ENCODE results near the gene SEMA7A.
A peak's percentile ranks its signal among the peaks of the same experiment; 100 is the strongest.

SEMA7A gene

DNA sequence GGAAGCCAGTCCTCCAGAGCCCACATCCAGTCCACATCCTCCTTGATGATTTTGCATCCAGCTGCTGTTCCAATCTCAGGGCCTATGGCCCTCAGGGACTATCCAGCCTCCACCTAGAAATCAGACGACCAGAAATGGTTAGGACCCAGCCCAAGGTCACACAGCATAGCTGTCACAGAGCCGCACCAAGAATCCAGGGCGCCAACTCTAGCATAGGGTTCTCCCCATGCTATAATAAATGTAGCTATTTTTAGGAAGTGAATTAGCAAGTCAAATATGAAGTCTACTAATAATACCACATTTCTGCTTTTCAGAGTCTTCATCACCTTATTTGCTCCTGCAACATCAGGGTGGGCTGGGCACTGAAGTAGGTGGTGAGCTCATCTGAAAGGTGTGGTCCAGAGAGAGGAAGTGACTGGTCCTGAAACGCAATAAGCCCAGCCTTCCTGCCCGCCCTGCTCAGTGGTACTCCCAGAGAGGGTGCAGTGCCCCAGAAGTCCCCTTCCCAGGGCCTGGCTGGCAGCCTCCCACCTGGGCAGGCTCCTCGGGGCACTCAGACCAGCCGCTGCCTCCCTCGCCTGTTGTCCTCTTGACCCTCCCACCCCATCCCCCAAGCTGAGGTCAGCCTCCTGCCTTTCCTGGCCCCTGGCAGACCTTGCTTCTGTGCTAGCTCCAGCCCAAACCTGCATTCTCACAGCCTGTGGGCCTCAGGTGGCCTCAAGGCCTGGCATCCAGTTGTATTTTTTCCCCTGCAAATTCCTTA is 48.7 kb downstream of the SEMA7A start:
- DNase-seq = peak; percentile 79

DNA sequence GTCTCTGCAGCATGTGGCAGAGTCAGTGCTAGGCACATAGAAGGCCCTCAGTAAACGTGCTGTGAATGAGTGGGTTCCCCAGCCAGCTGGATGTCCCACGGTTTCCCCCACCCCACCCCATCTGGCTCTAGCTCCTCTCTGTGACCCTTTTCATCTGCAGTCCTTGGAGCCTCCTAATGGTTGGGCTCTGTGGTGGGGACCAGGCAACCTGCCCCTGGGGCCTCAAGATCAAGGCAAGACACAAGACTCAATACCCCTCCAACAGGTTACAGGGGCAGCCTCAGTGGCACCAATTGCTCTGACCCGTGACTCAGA is 49.2 kb downstream of the SEMA7A start:
- DNase-seq = no peak

DNA sequence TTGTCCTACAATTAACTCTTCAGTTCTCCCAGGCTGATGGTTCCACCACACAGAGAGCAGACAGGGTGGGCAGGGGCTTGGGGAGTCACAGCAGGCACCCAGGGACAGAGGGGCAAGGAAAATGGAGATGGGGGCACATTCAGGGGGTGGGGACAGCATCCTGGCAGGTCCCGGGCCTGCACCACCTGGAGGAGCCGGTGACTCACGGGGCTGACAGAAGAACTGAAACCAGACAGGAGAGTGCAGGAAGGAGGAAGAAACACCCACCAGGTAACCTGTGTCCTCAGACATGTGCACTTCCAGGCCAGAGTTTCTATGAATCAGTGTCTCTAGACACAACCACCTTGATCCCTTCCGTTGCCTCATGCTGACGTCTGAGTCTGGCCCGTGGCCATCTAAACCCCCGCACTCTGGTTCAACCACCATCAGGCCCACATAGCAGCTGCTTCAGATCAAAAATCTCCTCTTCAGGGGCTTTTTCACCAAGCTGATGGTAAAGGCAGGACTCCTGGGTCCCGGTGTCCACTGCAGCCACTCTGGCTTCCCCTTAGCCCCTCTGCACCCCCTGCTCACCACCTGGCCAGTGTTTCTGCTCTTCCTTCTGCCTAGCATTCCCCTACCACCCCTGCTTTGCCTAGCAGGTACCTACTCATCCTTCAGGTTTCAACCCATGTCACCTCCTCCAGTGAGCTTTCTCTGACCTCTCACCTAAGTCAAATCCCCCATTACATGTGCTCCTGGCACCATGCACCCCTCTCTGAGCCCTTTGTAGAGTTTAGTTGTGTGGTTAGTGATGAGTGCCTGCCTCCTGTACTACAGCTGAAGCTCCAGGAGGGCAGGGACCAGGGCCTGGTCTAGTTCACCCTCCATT is 49.8 kb downstream of the SEMA7A start:
- peak; percentile 86 for DNase-seq

DNA sequence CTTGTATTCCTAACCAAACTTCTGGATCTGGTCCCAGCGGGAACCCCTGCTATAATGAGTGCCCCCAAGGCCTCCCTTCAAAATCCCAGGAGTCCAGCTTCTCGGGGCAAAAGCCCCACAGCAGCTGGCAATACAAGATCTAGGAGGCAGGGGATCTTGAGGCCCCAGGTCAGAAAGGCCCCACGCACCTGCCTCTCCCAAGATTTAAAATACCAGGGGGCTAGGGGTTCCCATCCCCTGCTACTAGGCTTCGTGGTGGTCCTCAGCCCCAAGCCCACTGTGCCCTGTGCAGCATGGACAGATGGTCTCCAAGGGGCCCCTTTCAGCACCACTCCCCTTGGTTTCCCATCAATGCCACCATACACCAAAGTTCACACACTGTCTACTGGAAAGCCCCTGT is 50.5 kb downstream of the SEMA7A start:
- no peak for DNase-seq

DNA sequence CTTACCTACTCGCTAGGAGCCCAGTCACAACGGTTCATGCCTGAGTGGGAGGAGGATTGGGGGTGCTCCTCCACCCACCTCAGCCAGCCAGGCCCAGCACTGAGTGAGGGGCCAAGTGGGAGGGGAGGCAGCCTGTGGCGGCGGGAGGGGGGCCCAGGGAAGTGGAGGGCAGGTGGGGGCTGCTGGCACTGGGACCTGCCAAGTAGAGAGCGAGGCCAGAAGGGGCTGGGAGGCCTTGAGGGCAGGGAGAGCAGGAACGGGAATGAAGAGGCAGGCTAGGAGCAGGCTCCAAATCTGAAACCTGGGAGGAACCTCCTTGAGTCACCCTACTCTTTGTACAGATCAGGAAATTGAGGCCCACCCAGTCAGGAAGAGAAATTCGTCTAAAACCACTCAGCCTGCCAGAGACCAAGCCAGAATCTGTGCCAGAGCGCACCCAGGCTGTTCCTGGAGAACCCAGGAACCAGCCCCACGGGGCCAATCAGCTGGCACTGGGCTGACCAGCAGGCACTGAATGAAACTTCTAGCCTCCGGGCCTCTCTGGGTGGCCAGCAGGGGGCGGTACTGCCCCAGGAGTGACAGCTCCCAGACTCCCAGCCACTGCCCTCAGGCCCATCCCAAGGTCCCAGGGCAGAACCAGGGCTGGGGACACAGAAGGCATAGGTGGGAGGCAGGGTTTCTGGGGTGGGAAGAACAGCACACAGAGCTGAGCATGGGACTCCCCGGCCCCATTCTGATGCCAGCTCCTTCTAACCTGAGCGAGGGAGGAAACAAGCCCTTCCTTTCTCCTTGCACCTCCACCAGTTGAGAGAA is 51.5 kb downstream of the SEMA7A start:
- peak; percentile 92 for DNase-seq

DNA sequence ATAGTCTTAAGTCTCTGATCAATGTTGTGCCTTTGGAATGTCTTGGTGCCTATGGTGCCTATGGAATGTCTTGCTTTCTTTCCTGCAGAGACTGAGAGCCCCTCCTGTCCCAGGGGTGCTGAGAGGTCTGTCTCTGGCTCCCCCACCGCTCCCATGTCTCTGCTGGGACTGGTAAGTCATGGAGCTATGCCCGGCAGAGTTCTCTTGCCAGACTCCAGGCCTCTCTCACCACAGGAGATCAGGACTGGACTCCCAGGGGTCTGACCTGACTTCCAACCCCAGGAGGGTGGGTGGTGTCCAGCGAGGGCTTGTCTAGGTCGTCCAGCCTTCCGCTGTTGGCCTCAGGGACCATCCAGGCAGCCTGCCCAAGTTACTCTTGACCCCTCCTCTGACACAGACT is 52.3 kb downstream of the SEMA7A start:
- no peak for DNase-seq

DNA sequence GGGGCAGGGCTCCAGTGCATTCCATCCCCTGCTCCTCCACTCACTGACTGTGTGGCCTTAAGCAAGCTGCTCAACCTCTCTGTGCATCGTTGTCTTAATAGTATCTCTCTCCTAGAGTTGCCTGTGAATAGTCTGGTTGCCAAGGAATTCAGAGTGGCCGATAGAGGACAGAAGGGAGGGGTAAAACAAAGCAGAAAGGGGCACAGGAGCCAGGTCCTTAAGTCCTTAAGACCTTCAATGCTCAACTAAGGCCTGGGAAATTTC is 52.6 kb downstream of the SEMA7A start:
- DNase-seq = no peak

DNA sequence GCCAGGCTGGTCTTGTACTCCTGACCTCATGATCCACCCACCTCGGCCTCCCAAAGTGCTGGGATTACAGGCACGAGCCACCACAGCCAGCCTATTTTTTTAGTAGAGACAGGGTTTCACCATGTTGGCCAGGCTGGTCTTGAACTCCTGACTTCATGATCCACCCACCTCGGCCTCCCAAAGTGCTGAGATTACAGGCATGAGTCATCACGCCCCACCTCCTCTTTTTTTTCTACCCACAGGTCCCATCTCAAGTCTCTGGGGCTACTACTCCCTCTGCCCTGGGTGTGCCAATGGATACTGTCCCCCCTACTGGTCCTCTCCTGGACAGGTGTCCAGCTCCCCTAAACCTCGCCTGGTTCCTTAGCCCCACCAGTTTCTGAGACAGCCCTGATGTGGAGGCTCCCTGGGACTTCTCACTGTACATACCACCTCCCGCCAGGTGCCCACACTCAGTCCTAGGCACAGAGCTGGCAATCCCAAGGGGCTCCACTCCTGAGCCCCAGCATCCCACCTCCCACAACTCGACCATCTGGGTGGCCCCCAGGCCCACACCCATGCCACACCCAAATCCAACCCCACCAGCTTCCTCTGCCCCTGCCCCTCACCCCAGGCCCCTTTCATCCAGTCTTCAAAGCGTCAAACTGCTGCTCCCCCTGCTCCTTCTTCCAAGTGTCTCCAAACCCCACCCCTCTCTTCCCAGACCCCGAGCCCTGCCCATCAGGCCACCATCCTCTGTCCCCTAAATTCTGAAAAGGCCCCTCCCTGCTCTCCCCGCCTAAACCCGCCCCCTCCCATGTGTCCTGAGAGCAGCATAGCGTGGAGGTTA is 53.2 kb downstream of the SEMA7A start:
- no peak for DNase-seq

DNA sequence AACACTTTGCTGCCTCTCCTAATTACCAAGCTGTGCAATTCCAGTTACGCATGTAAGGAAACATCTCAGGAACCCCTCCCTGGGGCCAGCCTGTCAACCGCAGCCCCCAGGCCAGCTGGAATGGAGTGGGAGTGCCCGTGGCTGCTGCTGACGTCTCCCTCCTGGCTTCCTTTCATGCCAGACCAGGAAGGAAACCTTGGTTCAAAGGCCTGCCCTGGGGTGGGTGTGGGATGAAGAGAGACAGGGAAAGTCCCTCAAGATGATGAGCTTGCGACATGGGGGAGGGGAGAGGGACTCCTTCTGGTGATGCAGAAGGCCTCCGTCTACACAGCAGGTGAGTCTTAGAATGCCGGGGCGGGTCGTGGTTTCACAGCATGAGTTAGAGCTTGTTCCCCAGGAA is 54.9 kb downstream of the SEMA7A start:
- DNase-seq = peak; percentile 86

DNA sequence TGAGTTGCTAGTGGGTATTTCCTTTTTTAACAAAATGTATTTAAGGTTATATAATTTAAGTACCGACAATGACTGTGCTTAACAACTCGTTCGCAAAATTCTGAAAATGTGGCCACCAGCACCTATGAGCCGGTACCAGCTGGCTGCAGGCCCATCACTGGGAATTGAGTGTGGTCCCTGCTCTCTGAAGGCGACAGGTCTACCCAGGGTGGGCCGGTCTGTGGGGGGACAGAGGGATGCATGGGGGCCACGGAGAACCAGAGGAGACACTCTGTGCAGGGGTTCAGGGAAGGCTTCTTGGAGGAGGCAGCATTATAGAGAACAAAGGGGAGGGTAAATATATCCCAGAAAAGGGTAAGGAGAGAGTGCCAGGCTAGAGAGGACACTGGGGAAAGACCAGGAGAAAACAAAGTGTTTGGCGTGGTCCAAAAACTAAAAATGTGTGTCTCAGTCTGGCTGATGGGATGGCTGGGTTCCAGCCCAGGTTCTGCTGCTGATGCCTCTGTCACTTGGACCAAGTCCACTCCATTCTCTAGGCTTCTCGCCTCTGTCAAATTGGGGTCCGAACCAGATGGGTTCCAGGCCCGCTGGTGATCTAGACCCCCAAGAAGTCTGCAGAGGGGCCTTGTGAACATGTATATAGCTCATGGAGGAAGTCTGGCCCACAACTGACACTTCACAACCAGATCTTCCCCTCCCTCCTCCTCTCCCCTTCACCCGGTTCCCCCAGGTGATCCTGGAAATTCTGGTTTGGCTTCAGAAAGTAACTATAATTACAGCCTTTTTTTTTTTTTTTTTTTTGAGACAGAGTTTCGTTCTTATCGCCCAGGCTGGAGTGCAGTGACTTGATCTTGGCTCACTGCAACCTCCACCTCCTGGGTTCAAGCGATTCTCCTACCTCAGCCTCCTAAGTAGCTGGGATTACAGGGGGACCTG is 55.7 kb downstream of the SEMA7A start:
- peak; percentile 44 for DNase-seq

DNA sequence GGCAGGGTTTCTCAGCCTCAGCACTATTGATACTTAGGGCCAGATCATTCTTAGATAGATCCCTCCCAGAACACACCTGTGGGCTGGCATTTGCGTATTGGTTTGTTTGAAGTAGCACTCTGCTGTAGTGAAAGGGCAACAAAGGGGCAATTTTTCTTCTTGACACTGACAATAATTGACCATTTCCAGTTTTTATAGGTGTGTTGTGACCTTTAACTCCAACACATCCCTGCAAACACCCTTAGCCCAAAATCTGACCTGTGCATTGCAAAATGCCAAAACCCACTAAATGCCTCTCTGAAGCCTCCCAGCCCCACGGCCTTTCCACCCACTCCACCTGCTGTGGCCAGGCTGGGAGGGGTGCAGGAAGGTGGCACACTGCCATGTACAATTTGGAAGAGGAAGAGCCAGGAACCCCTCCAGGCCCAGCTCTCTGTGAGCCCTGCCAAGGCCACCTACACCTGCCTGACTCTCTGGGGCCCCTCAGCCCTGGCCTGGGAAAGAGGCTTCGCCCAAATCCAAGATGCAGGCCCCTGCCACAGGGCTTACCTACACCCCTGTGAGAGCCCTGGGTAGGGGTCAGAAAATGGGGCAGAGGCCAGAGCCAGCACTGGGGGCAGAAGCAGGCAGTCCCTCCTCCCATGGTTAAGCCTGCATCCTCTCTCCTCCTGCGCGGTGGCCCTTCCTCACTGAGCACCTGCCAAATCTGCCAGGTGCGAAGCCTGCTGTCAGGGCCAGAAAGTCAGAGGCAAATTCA is 56.8 kb downstream of the SEMA7A start:
- peak; percentile 60 for DNase-seq

DNA sequence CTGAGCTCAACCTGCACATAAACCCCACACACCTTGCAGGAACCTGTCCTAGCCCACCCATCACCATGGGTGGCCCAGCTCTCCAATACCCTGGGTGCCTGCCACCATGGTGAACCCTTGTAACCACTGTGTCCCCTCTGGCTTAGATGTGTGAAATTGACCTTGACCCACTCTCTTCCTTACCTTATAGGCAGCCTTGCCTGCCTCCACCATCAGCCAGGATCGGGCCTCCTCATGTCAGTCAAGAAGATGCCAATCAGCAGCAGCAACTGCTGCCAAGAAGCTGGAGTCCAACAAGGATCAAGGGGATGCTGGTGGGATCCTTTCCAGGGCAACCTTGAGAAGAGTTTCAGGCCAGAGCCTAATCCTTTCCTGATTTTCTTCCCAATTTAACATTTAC is 57.5 kb downstream of the SEMA7A start:
- peak; percentile 59 for DNase-seq

DNA sequence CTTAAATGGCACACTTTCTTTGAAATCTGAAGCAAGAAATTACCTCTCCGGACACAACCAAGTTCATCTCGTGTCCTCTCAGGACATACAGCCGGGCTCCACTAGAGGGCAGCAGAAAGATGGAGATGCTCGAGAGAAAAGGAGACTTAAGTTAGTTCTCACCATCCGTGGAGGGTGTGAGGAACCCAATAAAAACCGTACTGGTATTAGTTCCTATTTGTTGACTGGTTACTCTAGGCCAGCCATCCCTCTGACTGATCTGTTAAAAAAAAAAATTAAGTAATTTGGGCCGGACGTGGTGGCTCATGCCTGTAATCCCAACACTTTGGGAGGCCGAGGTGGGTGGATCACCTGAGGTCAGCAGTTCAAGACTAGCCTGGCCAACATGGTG is 58.5 kb downstream of the SEMA7A start:
- DNase-seq = peak; percentile 93

DNA sequence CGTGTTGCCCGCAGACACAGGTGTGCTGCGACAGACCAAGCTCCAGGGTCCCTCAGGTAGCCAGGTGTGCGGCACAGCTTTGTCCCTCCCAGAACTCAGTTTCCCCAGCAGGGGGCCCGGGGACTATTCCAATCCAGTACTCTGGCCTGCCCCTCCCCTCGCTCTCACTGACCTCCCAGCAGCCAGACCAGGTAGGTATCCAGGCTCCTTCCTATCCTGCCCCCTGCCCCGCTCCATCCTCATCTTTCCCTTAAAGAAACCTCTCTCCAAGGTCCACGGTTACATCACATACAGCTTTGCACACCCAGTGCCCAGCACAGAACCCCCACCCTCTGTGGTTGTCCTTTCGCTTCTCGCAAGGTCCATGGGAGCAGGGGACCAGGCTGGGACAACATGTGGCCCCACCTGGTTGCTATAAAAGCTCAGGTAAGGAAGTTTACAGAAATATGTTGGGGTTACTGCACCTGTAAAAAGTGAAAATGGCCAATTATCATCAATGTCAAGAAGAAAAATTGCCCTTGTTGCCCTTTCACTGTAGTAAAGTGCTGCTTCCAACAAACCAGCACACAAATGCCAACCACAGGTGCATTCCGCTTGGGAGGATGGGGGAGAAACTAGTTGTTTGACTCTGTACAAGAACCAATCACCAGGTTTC is 59.0 kb downstream of the SEMA7A start:
- DNase-seq = no peak

DNA sequence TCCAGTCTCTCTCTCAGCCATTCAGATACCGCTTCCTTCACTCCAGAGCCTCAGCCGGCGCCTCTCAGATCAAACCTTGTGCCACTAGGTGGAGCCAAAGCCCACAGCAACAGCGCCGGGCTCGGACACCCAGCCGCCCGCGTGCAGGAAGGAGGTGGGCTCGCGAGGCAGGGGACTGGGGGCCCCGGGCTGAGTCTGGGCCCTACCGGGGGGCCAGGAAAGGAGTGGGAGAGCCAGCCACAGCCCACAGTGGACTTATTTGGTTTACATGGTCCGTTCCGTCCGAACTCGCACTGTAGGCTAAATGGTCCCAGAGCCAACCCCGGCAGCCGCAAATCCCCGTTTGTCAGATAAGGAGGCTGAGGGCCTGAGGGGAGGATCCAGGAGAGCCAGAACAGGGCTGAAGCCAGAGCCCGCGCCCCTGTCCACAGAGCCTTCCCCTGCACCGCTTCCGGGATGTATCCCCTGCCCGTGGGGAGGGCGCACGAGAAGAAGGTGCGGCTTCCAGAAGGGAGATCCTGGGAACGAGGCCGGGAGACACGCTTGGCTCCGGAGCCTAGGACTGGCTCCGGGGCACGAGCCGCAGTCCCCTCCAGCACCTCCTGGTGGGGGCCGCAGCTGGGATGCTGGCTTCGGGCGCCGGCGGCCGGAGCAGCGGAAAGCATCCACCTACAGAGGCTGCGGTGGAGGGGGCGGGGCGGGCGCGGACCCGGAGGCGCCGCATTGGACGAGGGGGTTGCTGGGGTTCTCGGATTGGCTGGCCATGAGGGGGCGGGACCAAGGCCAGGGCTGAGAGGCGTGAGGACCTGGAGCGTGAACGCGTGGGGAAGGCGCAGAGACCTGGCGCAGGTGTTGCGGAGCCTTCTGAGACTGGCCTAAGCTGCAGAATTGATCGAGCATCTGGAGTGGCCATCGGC is 59.8 kb downstream of the SEMA7A start:
- peak; percentile 98 for DNase-seq

DNA sequence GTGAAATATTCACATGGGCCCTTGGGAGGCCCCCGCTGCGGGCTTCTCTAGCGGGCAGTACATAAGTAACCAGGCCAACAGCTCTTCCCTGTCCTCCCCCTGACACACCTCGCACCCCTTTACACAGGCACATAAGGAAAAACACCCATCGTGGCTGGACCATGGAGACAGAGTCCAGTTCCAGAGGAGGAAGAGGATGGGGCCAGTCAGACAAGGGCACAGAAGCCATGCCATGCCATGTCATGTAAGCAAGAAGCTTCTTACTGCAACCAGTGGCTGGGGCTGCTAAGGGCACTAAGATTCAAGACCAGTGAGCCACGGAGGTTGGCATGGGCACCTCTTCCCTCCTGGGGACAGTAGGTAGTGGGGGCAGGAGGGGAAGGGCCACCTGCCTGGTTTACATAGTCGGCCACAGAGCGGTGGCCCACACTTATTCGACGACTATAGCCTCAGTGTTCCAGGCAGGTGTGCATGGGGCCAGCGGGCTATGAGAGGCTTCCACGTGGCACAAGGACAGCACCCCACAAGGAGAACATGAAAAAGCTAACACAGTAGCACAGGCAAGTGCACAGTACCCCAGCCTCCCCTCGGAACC is 60.6 kb downstream of the SEMA7A start:
- DNase-seq = peak; percentile 59

DNA sequence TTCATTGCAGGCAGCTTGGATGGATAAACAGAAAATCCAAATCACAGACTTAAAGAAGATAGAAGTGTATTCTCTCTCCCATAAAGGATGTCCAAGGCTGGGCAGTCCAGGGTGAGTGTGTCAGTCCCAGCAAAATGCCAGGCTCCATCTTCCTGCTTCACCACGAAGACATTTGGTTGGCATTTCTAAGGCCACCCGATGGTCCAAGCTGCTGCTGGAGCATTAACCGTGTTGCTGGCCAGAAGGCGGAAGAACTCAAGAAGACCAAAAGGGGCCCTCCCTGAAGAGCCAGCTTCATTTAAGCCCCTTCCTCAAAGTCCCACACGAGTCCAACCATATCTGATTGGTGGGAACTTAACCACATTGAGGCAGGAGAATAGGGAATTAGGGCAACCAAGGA is 63.3 kb downstream of the SEMA7A start:
- no peak for DNase-seq

DNA sequence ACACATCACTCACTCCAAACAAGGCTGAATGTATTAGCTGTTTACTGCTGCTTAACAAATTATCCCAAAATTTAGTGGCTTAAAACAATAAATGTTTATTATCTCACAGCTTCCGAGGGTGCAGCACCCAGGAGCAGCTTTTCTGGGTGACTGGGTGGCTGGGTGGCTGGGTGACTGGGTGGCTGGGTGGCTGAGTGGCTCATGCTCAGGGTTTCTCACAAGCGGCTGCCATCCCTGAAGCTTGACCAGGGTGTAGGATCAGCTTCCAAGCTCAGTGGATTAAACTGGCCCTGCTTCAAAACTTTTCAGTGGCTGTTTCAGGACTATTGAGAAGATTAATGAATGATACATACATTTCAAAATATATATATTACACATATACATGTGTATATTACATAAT is 64.0 kb downstream of the SEMA7A start:
- DNase-seq = no peak

Data from activated effector memory CD4-positive, alpha-beta T cell treated with anti-CD3 and anti-CD28 coated beads, Interleukin-2, amount 50 U/mL, for 16 hours (primary cell).